Duodenal mucosa (tissue), 2 donors: ENCODE results near the gene CEP83.

ENCODE experiments used
- H3K27ac ChIP-seq: one replicate; pipeline ENCODE4 v1.7.0; 2013; ENCODE audit warnings: low read depth, low read length
- H3K27me3 ChIP-seq, 2 donors: one replicate each; pipeline ENCODE4 v1.7.0; 2013; ENCODE audit warnings: low read length in 2 of 2, control low read depth in 1 of 2; ENCODE audit not compliant: insufficient read depth in 2 of 2, control insufficient read depth in 1 of 2
- H3K36me3 ChIP-seq, 2 donors: one replicate each; pipeline ENCODE4 v1.7.0; 2013; ENCODE audit warnings: low read length in 2 of 2, control low read depth in 1 of 2; ENCODE audit not compliant: insufficient read depth in 2 of 2, control insufficient read depth in 1 of 2
- H3K4me1 ChIP-seq, 2 donors: one replicate each; pipeline ENCODE4 v1.7.0; 2013; ENCODE audit warnings: low read length in 2 of 2, control low read depth in 1 of 2; ENCODE audit not compliant: insufficient read depth in 2 of 2, control insufficient read depth in 1 of 2
- H3K4me3 ChIP-seq, 2 donors: one replicate each; pipeline ENCODE4 v1.7.0; 2013; ENCODE audit warnings: low read length in 2 of 2, low read depth in 1 of 2
- H3K9ac ChIP-seq, 2 donors: one replicate each; pipeline ENCODE4 v1.7.0; 2013; ENCODE audit warnings: low read length in 2 of 2, low read depth in 1 of 2
- H3K9me3 ChIP-seq, 2 donors: one replicate each; pipeline ENCODE4 v1.7.0; 2013; ENCODE audit warnings: low read length in 2 of 2, control low read depth in 1 of 2; ENCODE audit not compliant: control insufficient read depth in 1 of 2

The CEP83 gene, protein sequence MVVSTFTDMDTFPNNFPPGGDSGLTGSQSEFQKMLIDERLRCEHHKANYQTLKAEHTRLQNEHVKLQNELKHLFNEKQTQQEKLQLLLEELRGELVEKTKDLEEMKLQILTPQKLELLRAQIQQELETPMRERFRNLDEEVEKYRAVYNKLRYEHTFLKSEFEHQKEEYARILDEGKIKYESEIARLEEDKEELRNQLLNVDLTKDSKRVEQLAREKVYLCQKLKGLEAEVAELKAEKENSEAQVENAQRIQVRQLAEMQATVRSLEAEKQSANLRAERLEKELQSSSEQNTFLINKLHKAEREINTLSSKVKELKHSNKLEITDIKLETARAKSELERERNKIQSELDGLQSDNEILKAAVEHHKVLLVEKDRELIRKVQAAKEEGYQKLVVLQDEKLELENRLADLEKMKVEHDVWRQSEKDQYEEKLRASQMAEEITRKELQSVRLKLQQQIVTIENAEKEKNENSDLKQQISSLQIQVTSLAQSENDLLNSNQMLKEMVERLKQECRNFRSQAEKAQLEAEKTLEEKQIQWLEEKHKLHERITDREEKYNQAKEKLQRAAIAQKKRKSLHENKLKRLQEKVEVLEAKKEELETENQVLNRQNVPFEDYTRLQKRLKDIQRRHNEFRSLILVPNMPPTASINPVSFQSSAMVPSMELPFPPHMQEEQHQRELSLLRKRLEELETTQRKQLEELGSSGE

DNA sequence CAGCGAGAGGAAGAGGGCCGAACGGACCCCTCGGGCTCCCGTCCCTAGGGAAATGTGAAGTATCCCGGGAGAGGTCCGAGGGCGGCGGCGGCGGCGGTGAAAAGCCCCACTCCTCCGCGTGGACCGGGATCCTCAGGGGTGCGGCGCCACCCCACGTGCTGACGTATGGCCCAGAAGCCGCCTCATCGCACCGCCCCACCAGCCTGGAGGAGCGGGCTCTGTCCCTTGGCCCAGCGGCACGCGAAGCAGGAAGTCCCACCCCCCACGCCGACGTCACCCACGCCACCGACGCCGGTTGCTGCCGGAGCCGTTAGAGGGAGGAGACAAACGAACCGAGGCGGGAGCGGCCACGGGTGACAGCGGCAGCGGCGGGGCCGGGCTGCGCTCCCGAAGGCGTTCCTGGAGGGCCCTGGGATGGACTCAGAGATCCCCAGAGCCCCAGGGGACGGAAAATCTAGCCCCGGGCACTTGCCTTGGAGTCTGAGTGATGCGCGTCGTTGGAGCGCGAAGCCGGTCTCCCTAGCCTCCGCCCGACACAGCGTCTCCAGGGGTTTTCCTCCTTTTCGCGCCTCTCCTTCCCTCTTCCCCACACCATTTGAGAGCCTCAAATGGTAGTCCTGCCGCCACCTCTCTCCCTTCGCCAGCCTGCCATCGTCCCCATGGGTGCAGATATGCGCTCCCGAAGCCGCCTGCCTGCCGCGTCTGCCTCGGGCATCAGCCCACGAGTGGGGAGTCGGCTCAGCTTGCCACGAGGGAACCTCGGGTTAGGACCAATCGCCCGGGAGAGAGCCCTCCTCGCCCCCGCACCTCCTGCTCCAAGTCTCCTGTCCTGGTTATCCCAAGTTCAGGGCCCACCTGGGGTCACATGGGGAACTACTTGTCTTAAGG lies at the start of gene CEP83:
TSS of gene CEP83 (minus strand) at position 140 of the 888 bp plus-strand sequence. CDS start 47,377 bp downstream, outside the sequence.
- Histone ChIP-seq H3K36me3 (no peaks in the 10 kb centered on the region), H3K4me3 (peak within 1 kb of the TSS; percentile 89 to 91), H3K4me1 (peaks cover 7 to 12% of the 10 kb centered on the region in 2 donors), H3K27ac (peak within 1 kb of the TSS; percentile 76), H3K9ac (peak within 1 kb of the TSS; percentile 86 to 97), H3K9me3 (no peaks in the 10 kb centered on the region), H3K27me3 (no peaks in the 10 kb centered on the region)

DNA sequence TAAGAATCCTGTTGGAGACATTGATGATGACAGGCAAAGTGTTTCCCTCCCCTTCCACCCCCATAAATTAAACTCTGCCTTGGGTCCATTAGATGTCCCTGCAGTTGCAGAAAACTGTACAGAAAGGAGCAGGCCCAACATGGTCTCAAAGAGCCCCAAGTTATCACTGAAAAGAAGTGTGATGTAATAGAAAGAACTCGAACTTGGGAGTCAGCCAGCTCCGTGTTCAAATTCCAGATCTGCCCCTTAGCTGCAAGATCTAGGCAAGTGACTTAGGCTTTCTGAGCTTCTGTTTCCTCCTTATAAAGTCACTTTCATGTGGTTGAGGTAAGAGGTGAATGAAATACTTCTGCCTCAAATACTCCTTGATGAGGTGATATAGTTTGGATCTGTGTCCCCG lies 49.6 kb upstream of the CEP83 start:
- H3K4me3 ChIP-seq, result no peak overlapping the region
- no peaks in the 10 kb centered on the region for H3K27me3 ChIP-seq
- H3K9me3 ChIP-seq, result no peaks in the 10 kb centered on the region
- H3K4me1 ChIP-seq, result no peaks in the 10 kb centered on the region
- no peaks in the 10 kb centered on the region for H3K36me3 ChIP-seq
- no peak overlapping the region for H3K27ac ChIP-seq
- no peak overlapping the region for H3K9ac ChIP-seq

DNA sequence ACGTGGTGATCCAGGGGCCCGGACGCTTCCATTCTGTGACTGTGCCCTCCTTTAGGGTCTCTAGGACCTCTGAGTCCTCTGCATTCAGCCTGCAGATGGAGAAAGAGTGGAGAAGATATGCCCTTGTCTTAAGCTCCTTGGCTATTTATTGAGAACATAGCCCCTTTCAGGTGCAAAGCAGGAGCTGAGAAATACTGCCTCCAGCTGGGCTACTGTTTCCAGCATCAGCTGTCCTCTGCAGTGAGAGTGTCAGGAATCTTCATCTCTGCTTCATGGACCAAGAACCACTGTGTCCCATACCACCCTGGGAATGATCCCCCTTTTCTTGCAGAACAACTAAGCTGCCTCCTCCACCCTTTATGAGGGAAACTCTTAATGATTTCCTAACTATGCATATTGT lies 47.8 kb upstream of the CEP83 start:
- no peak overlapping the region for H3K27ac ChIP-seq
- H3K4me3 ChIP-seq, result no peak overlapping the region
- no peaks in the 10 kb centered on the region for H3K4me1 ChIP-seq

DNA sequence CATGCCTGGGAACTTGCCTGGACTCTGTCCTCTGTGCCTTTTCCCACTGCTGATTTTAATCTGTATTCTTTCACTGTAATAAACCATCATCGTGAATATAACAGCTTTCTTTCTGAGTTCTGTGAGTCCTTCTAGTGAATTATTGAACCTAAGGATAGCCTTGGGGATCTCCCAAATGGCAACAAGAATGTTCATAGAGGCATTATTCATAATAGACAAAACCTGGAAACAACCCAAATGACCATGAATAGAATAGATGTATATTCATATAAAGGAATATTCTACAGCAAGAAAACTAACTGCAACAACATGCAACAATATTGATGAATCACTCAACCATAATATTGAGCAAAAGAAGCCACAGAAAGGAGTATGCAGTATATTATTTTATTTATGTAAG lies 44.7 kb upstream of the CEP83 start:
- Histone ChIP-seq H3K27ac (no peak overlapping the region), H3K36me3 (no peaks in the 10 kb centered on the region), H3K9me3 (no peaks in the 10 kb centered on the region), H3K4me3 (no peak overlapping the region), H3K9ac (no peak overlapping the region), H3K4me1 (no peaks in the 10 kb centered on the region), H3K27me3 (no peaks in the 10 kb centered on the region)

More for the DNA sequence above, 47.8 kb upstream of the CEP83 start:
- no peaks in the 10 kb centered on the region for H3K27me3 ChIP-seq
- no peaks in the 10 kb centered on the region for H3K9me3 ChIP-seq
- no peak overlapping the region for H3K9ac ChIP-seq
- H3K36me3 ChIP-seq, result no peaks in the 10 kb centered on the region

DNA sequence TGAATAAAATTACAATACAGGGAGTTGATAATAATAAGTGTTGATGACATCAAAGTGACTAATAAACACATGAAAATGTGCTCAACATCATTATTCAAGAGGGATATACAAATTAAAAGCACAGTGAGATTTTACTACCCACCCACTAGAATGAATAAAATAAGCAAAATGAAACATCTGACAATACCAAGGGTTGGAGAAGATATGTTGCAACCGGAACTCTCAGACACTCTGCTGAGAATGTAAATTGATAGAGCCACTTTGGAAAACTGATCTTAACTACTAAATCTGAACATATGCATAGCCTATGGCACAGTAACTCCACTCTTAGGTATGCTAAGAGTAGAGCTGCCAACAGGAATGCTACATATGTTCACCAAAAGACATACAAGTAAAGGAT lies 44.0 kb upstream of the CEP83 start:
- no peaks in the 10 kb centered on the region for H3K4me1 ChIP-seq
- no peak overlapping the region for H3K9ac ChIP-seq
- no peak overlapping the region for H3K27ac ChIP-seq
- no peaks in the 10 kb centered on the region for H3K27me3 ChIP-seq
- no peak overlapping the region for H3K4me3 ChIP-seq
- H3K36me3 ChIP-seq, result no peaks in the 10 kb centered on the region
- H3K9me3 ChIP-seq, result no peaks in the 10 kb centered on the region

DNA sequence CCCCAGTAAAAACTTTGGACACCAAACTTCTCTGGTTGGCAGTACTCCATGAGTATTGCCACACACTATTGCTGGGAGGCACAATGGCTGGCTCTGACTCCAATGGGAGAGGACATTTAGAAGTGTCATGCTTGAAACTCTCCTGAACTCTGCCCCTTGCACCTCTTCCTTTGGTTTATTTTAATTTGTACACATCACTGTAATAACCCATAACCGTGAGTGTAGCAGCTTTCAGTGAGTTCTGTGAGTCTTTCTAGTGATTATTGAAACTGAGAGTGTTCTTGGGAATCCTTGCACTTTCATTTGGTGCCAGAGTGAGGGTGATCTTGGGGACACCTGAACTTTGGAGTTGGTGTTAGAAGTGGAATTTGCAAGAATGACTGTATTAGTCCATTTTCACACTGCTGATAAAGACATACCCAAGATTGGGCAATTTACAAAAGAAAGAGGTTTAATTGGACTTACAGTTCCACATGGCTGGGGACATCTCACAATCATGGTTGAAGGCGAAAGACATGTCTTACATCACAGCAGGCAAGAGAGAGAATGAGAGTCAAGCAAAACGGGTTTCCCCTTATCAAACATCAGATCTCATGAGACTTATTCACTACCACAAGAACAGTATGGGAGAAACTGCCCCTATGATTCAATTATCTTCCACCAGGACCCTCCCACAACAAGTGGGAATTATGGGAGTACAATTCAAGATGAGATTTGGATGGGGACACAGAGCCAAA lies 41.3 kb upstream of the CEP83 start:
- H3K36me3 ChIP-seq, result no peaks in the 10 kb centered on the region
- no peaks in the 10 kb centered on the region for H3K9me3 ChIP-seq
- H3K9ac ChIP-seq, result no peak overlapping the region
- no peaks in the 10 kb centered on the region for H3K27me3 ChIP-seq
- no peak overlapping the region for H3K27ac ChIP-seq
- H3K4me1 ChIP-seq, result no peaks in the 10 kb centered on the region
- no peak overlapping the region for H3K4me3 ChIP-seq

DNA sequence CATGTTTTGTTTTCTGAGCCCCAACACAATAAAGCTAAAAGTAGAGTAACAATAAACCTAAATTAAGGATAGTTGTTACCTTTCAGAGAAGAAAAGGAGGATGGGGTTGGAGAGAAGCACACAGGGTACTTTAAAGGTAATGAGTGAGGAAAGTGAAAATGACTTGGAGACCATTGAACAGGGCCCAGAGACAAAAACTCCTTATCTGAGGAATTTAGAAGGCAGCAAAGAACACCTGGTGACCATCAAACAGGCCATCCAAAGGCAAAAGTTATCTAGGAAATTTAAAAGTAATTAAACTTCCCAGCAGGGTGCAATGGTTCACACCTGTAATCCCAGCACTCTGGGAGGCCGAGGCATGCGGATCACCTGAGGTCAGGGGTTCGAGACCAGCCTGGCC lies 39.0 kb upstream of the CEP83 start:
- no peaks in the 10 kb centered on the region for H3K4me1 ChIP-seq

DNA sequence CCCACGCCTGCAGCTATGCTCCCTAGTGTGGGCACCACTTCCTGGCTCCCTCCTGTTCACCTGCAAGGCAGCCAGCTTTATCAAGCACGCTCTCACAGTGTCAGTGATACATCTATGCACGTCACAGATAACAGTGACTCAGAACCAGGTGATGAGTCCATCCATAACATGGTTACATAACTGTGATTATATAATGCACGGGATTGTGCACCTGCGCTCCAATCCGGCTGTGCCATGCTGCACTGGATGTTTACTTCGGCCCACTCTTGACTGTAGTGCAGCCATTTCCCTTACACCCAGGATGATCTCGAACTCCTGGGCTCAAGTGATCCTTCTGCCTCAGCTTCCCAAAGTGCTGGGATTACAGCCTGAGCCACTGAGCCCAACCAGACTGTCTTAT lies 38.4 kb upstream of the CEP83 start:
- Histone ChIP-seq H3K27me3 (no peaks in the 10 kb centered on the region), H3K36me3 (no peaks in the 10 kb centered on the region)

More for the DNA sequence above, 39.0 kb upstream of the CEP83 start:
- no peak overlapping the region for H3K4me3 ChIP-seq
- H3K9ac ChIP-seq, result no peak overlapping the region
- no peaks in the 10 kb centered on the region for H3K9me3 ChIP-seq
- no peaks in the 10 kb centered on the region for H3K36me3 ChIP-seq
- no peak overlapping the region for H3K27ac ChIP-seq
- H3K27me3 ChIP-seq, result no peaks in the 10 kb centered on the region

DNA sequence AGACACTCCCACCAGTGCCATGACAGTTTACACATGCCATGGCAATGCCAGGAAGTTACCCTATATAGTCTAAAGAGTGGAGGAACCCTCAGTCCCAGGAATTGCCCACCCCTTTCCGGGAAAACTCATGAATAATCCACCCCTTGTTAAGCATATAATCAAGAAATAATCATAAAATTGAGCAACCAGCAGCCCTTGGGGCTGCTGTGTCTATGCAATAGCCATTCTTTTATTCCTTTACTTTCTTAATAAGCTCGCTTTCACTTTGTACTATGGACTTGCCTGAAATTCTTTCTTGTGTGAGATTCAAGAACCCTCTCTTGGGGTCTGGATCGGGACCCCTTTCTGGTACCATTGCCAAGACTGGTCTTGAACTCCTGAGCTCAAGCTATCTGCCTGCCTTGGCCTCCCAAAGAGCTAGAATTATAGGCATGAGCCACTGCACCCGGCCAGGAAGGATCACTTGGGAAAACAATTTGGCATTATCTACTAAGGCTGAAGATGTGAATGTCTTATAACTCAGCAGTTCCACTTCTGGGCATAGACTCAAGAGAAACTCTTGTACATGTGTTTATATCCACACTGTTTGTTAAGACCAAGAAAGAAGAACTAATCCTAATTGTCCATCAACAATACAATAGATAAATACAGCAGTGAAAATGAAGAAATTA lies 35.9 kb upstream of the CEP83 start:
- H3K27ac ChIP-seq, result no peak overlapping the region
- H3K9me3 ChIP-seq, result no peaks in the 10 kb centered on the region
- no peak overlapping the region for H3K9ac ChIP-seq
- no peaks in the 10 kb centered on the region for H3K27me3 ChIP-seq
- H3K36me3 ChIP-seq, result no peaks in the 10 kb centered on the region
- H3K4me1 ChIP-seq, result no peaks in the 10 kb centered on the region
- H3K4me3 ChIP-seq, result no peak overlapping the region

More for the DNA sequence above, 38.4 kb upstream of the CEP83 start:
- Histone ChIP-seq H3K9ac (no peak overlapping the region), H3K9me3 (no peaks in the 10 kb centered on the region), H3K27ac (no peak overlapping the region), H3K4me1 (no peaks in the 10 kb centered on the region), H3K4me3 (no peak overlapping the region)
